22Rv1 (cell line): ENCODE results near the gene SCCPDH.
"Not testable (repeated sequence)": the region's sequence is repeated elsewhere in the genome, so short reads cannot be mapped to it uniquely, and the experiment has no call there.

Experiments used
- H3K27ac ChIP-seq: fragments of 450-650 bp; 2 replicates; pipeline ENCODE4 v1.5.1; 2017
- ZFX ChIP-seq: fragments of 450-650 bp; IDR thresholded peaks from 2 replicates; pipeline ENCODE4 v1.6.1; 2017; ENCODE audit warnings: antibody characterized with exemption, borderline replicate concordance
- TF ChIP-seq, protein P1 (sequence below): fragments of 450-650 bp; IDR thresholded peaks from 2 replicates; pipeline ENCODE4 v1.5.1; 2017; ENCODE audit warnings: mild to moderate bottlenecking

SCCPDH gene

DNA sequence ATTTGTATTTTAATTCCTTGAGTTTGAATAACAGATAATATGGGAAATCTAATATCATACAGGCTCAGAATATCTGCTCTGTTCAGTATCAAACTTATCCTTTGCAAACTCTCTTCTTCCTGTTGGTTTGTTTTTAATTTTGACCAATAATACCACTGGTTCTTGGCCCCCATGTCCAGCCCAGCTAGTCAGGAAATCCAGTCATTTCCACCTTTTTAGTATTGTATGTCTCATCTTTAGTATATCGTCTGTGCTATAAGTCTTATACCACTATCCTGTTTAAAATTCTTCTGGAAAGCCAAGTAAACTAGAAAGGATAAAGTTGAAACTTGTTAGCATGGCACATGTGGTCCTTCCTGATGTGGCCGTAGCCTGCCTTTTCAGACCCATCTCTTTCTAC, 10.7 kb downstream of the SCCPDH start:
- TF ChIP-seq, protein P1, sequence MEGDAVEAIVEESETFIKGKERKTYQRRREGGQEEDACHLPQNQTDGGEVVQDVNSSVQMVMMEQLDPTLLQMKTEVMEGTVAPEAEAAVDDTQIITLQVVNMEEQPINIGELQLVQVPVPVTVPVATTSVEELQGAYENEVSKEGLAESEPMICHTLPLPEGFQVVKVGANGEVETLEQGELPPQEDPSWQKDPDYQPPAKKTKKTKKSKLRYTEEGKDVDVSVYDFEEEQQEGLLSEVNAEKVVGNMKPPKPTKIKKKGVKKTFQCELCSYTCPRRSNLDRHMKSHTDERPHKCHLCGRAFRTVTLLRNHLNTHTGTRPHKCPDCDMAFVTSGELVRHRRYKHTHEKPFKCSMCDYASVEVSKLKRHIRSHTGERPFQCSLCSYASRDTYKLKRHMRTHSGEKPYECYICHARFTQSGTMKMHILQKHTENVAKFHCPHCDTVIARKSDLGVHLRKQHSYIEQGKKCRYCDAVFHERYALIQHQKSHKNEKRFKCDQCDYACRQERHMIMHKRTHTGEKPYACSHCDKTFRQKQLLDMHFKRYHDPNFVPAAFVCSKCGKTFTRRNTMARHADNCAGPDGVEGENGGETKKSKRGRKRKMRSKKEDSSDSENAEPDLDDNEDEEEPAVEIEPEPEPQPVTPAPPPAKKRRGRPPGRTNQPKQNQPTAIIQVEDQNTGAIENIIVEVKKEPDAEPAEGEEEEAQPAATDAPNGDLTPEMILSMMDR = no peak
- no peak for TF ChIP-seq ZFX
- no peak overlapping the region for H3K27ac ChIP-seq

DNA sequence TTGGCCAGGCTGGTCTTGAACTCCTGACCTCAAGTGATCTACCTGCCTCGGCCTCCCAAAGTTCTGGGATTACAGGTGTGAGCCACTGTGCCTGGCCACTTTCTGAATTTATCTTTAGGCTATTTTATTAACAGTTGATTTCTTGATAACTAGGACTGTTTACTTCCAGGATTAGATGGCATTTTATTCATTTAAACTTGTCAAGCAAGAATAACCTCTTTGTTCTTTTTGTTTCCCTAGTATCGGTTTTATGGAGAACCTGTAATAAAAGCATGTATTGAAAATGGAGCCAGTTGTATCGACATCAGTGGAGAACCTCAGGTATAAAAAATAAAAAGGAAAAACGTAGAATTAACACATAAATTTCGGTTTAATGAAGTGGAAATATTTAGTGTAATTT, 11.5 kb downstream of the SCCPDH start:
- no peak for TF ChIP-seq ZFX
- TF ChIP-seq, protein P1 = no peak
- H3K27ac ChIP-seq = peak overlapping the region; percentile 39; the same call in 1 of the 2 replicates

DNA sequence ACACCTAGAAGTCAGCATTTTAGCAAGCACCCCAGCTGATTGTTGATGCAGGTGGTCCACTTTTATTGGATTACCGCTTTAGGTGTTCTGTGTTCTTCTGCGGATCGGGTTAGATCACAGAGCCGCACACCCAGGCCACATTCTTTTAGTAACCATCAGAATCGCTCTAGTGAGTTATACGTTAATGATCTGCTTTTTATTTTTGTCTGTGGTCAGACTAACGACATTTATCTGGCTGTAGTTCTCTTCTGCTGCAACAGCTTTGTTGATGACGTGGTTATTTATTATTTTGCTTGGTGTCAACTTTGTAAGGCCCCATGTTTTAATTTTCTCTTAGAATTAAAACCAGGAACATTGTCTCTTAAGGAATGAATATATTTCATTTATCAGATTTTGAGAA, 18.2 kb downstream of the SCCPDH start:
- no peak overlapping the region for H3K27ac ChIP-seq
- no peak for TF ChIP-seq ZFX
- TF ChIP-seq, protein P1 = no peak

DNA sequence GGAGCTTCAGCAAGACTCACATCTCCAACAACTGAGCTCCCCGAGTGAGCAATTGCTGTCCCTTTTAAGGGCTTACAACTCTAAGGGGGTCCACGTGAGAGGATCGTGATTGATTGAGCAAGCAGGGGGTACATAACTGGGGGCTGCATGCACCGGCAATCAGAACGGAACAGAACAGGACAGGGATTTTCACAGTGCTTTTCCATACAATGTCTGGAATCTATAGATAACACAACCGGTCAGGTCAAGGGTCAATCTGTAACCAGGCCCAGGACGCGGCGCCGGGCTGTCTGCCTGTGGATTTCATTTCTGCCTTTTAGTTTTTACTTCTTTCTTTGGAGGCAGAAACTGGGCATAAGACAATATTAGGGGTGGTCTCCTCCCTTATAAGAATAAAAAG, 21.9 kb downstream of the SCCPDH start:
- not testable (repeated sequence) for H3K27ac ChIP-seq

DNA sequence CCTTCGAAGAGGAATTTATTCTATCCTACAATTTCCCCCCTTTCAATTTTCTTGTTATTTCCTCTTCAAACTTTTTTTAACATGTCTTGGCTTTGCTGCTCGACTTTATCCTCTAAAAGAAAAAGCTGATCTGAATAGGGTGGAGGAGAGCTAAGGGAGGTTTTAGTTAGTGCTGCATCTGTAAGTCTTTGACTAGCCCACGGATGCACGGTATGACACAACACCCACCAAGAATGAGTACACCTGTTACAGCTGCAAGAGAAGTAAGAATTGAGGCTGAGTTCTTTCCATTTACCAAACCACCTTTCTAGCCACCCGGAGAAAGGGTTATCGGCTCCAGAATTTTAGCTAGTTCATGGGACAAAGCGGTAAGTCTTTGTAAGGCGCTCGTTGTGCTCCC, 23.8 kb downstream of the SCCPDH start:
- TF ChIP-seq, protein P1 = no peak
- TF ChIP-seq ZFX = no peak
- no peak overlapping the region for H3K27ac ChIP-seq

DNA sequence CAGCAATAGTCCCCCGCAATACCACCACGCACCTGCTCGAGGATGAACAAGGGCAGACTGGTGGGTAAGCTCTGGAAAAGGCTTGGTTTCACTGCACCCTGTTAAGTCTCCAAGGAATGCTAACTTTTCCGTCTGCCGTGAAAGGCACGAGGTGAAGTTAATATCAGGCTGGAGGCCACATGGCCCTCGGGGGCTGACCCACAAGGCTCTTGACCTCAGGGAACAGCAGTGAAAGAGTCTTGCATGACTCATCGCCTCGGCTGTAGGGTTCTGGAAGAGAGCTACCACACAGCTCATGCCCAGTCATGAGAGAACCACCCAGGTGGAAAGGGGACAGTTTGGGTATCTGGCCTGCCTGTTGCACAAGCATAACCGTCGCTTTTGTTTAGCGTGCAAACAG, 24.7 kb downstream of the SCCPDH start:
- no peak overlapping the region for H3K27ac ChIP-seq
- no peak for TF ChIP-seq ZFX
- TF ChIP-seq, protein P1 = no peak

DNA sequence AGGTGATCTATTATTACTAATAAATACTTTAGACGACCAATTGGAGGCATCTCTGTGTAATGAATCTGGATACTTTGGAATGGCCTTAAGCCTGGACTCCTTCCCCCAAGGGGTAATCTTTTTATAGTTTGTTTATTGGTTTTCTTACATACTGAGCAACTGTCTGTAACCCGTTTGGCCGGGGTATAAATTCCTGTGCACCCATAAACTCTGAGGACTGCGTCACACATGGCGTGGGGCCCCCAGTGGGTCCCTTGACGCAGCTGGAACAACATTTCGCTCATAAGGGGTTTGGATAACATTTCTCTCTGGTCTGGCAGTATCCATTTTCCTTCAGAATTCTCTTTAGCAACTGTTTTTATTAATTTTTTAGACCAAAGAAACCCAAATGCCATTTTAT, 26.5 kb downstream of the SCCPDH start:
- TF ChIP-seq ZFX = no peak
- TF ChIP-seq, protein P1 = no peak
- H3K27ac ChIP-seq = no peak overlapping the region

DNA sequence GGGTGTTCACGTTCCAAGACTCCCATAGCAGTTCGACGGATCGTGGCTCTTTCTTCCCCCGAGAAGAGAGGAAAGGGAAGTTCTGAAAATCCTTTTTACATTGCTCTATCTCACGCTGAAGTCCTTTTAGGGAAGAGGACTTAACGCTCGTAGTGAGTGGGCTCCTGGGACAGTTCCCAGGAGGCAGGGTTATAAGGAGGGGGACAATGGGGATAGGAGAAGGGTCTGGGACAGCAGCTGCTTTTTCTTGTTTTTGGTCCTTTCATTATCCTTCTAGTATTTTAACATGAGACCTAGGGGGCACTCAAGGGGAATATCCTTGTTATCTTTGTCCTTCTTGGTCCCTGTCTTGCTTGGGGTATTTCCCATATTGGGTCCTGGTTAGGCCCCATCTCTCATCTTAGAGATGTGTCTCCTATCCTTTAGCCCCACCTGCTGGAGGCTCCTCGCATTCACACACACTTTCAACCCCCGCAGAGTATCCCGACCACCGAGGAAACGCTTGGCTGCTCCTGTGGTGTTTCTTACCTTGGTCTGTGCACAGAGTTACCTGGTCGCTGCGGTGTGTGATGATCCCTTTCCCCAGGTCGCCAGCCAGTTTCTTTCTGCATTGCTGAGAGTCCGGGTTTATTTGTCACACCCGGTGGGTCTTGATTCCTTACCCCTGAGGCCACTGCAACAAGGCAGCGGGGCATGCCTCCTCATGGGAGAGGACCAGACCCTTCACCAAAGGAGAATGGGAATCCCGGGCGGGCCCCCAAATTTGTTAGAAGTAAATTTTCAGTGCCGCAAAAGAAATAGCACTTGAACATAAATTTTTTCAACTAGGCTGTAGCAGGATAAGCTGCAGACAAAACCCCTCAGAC, 29.7 kb downstream of the SCCPDH start:
- H3K27ac ChIP-seq = no peak overlapping the region
- TF ChIP-seq, protein P1 = peak; percentile 95
- no peak for TF ChIP-seq ZFX
